Measurements from ENCODE around the gene ELAPOR2. TPM values are rescaled to one million over a fixed set of nuclear protein-coding genes. Genes with fewer than 3 reads are reported as not detected.
"Not testable (repeated sequence)": the region's sequence is repeated elsewhere in the genome, so short reads cannot be mapped to it uniquely, and the experiment has no call there.

ELAPOR2 gene
- total RNA-seq, 1 donor from 2014 or later: 4.5 TPM

GRCh38 chr7:87039691-87040299, 19.7 kb downstream of the ELAPOR2 start:
- H3K27me3 Mint-ChIP-seq; DNase-seq; H3K9me3 Mint-ChIP-seq; H3K4me1 Mint-ChIP-seq; POLR2A ChIA-PET; H3K36me3 Mint-ChIP-seq (ENCODE audit: low read depth); CTCF ChIA-PET; ATAC-seq (ENCODE audit: low read depth): not testable (repeated sequence)
- Mint-ChIP-seq H3K27ac (peak overlapping the region; percentile 59), H3K4me3 (peak overlapping the region; percentile 75)
- intact Hi-C loops (cut with micrococcal nuclease): loop anchor here (5.0 kb wide), 1 partner anchor 82 kb away; no protein-coding TSS in a partner anchor

- POLR2A ChIA-PET: no interaction called here
- Mint-ChIP-seq H3K27me3 (peaks cover 5% of the 10 kb centered on the region), H3K4me3 (peak overlapping the region; percentile 75), H3K9me3 (no peaks in the 10 kb centered on the region), H3K27ac (peak overlapping the region; percentile 1), H3K4me1 (no peaks in the 10 kb centered on the region), H3K36me3 (ENCODE audit: low read depth) (no peaks in the 10 kb centered on the region)
- ATAC-seq (ENCODE audit: low read depth): no peak
- no peak for DNase-seq
- CTCF ChIA-PET: no interaction called here
- TF ChIP-seq CTCF (IDR thresholded peaks at IDR 0.05): no peak
- intact Hi-C loops (cut with micrococcal nuclease): loop anchor here (5.0 kb wide), 1 partner anchor 82 kb away; no protein-coding TSS in a partner anchor
These were observed 20.3 kb downstream of the ELAPOR2 start for GRCh38 chr7:87038993-87039690.

- DNase-seq (no peak), ATAC-seq (ENCODE audit: low read depth) (no peak)
- no peak overlapping the region for H3K27ac Mint-ChIP-seq
- H3K4me3 Mint-ChIP-seq: no peak overlapping the region
- no peaks in the 10 kb centered on the region for H3K9me3 Mint-ChIP-seq
- no peaks in the 10 kb centered on the region for H3K36me3 Mint-ChIP-seq (ENCODE audit: low read depth)
- POLR2A ChIA-PET: interaction anchor here (1.0 kb wide), 1 partner anchor 116 kb away, joined by 3 read pairs; the partner anchor contains the start of gene DMTF1
- peaks cover 5% of the 10 kb centered on the region for H3K27me3 Mint-ChIP-seq
- peaks cover 2% of the 10 kb centered on the region for H3K4me1 Mint-ChIP-seq
- intact Hi-C loops (cut with micrococcal nuclease): loop anchor here (2.0 to 5.0 kb wide), 2 partner anchors 22 to 80 kb away; partner anchors contain the start of gene ELAPOR2
- CTCF ChIA-PET: no interaction called here
- TF ChIP-seq CTCF (IDR thresholded peaks at IDR 0.05): no peak
These were observed 22.5 kb downstream of the ELAPOR2 start for GRCh38 chr7:87036985-87037384.

DNA sequence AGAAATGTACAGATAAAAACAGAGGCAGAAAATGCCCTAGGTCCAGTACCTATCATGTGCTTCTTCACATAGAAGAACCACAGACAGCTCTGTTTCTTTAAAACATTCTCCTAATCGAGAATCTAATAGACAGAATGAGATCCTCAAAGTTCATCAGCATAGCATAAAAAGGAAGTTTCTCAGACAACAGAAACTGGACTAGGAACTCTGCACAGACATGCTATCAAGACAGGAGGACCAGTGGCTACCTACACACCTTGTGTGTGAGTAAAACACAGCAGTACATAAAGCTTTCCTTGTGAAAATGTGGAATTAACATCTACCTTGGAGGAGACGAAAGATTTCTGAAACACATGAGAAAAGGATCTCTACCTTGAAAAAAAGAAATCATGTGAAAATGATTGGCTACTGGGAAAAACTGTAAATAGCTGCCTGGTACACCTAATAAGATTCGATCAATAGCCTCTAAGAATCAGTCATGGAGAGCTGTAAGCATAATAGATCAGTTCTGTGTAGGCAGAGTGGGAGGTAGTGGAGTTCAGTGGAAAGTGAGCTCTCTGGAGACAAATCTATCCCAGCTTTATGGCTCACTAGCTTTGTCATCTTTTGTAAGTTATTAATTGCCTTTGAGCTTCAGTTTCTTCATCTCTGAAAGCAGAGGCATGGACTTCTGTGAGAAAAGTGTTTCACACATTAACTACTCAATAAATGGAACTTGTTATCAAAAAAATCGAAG, 26.7 kb downstream of the ELAPOR2 start:
- TF ChIP-seq CTCF (IDR thresholded peaks at IDR 0.05): no peak
- Mint-ChIP-seq H3K4me1 (peaks cover 2% of the 10 kb centered on the region), H3K27me3 (peaks cover 5% of the 10 kb centered on the region), H3K27ac (no peak overlapping the region), H3K4me3 (no peak overlapping the region), H3K36me3 (ENCODE audit: low read depth) (peaks cover 2% of the 10 kb centered on the region), H3K9me3 (peaks cover 4% of the 10 kb centered on the region)
- no peak for ATAC-seq (ENCODE audit: low read depth)
- no peak for DNase-seq
- ChIA-PET CTCF (no interaction called here), POLR2A (no interaction called here)
- intact Hi-C loops (cut with micrococcal nuclease): no loop called here

DNA sequence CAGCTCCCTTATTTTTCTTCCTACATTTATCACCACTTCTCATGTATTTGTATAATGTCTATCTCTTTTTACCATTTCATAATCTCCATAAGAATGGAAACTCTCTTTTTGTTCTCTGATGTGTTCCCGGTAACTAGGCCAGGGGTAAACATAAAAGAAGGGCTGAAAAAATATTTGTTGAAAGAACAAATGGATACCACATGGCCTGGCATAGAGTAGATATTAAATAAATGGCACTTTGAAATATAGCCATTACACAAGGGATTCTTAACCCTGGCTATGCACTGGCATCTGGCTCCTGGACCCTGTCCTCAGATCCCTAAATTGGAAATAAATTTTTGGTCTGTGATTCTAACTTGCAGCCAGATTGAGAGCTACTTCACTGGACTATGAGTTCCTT, 30.4 kb downstream of the ELAPOR2 start:
- DNase-seq: no peak
- intact Hi-C loops (cut with micrococcal nuclease): no loop called here
- Mint-ChIP-seq H3K9me3 (peaks cover 4% of the 10 kb centered on the region), H3K4me3 (no peak overlapping the region), H3K27me3 (no peaks in the 10 kb centered on the region), H3K36me3 (ENCODE audit: low read depth) (peaks cover 2% of the 10 kb centered on the region), H3K27ac (no peak overlapping the region), H3K4me1 (peaks cover 2% of the 10 kb centered on the region)
- POLR2A ChIA-PET: no interaction called here
- no peak for TF ChIP-seq CTCF (IDR thresholded peaks at IDR 0.05)
- no peak for ATAC-seq (ENCODE audit: low read depth)
- CTCF ChIA-PET: interaction anchor here (1.2 kb wide), 1 partner anchor 30 kb away, joined by 4 read pairs; the partner anchor contains the start of gene ELAPOR2
